ENCODE data around the gene FOXL2NB. TPM values are rescaled to one million over a fixed set of nuclear protein-coding genes. Genes with fewer than 3 reads are reported as not detected.
A peak's percentile ranks its signal among the peaks of the same experiment; 100 is the strongest.

FOXL2NB gene
- total RNA-seq (under 1 TPM in 1 of 5 donors, not detected in 4; 0.06 TPM), total RNA-seq (0 to 0.07 (median 0) reads per million in 29 experiments)
- total RNA-seq (2013) = not detected

- CTCF ChIA-PET = interaction anchor here (0.5 to 1.5 kb wide), 5 partner anchors 14 to 353 kb away, joined by 3 to 10 read pairs (median 4); partner anchors contain the start of gene CEP70 (in 1 of the 2)
Observed at GRCh38 chr3:138946663-138947494, at the start of gene FOXL2NB, which contains the start of gene FOXL2. Gene FOXL2NB (plus strand): TSS chr3:138947217. CDS start chr3:138947365, 148 bp downstream. Gene FOXL2 (minus strand): TSS chr3:138947137. CDS start chr3:138946722, 415 bp downstream.

DNA sequence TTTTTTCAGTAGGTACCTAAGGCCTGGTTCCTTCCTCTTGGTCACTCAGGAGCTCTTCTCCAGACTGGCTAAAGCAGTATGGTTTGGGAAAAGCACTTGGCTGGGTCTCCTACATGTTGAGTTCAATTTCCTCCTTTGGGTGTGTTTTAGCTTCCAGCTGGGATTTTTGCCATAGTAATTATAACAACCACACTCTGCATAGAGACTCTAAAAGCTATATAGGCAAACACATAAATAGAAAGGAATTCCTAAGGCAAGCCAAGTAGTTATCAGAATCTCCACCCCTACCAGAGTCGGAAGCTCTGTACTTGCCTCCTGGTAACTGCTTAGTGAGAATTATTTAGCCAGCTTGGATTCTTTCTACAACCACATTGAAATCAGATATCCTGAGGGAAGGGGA is 48.7 kb upstream of the FOXL2NB start:
- Mint-ChIP-seq H3K27me3 (no peaks in the 10 kb centered on the region), H3K27ac (no peak overlapping the region), H3K4me3 (no peak overlapping the region), H3K4me1 (no peaks in the 10 kb centered on the region), H3K36me3 (no peaks in the 10 kb centered on the region), H3K9me3 (no peaks in the 10 kb centered on the region)
- WGBS (ENCODE audit: insufficient coverage) = no CpG with 5 or more reads among the region's 1 CpG
- Histone ChIP-seq H3K36me3 (ENCODE audit: control insufficient read depth in 2 of 2, extremely low read depth in 1 of 2, insufficient read depth in 1 of 2, low read length in 1 of 2) (no peaks in the 10 kb centered on the region), H3K27me3 (replicated peaks in 1 of 2; ENCODE audit: control insufficient read depth in 2 of 2, extremely low read depth in 1 of 2, insufficient read depth in 2 of 2, low read length in 1 of 2) (no peaks in the 10 kb centered on the region), H3K4me1 (ENCODE audit: control insufficient read depth in 1 of 2, extremely low read depth in 1 of 2, insufficient read depth in 2 of 2, low read length in 2 of 2) (no peaks in the 10 kb centered on the region), H3K27ac (ENCODE audit: low read length) (no peak overlapping the region), H3K9me3 (no peaks in the 10 kb centered on the region), H3K4me3 (ENCODE audit: control insufficient read depth in 1 of 2, extremely low read depth in 1 of 2, low read length in 1 of 2) (no peak overlapping the region)
- ATAC-seq (replicated peaks in 1 of 4) = no peak
- DNase-seq = no peak
- ChIA-PET CTCF (interaction anchor here in 1 of 2 donors (0.5 to 1.2 kb wide), 3 partner anchors 18 to 440 kb away, joined by 4 to 7 read pairs (median 4); no protein-coding TSS in a partner anchor), POLR2A (no interaction called here)

More at GRCh38 chr3:138946663-138947494, at the start of gene FOXL2NB, which contains the start of gene FOXL2:
- Histone ChIP-seq H3K4me3 (ENCODE audit: control insufficient read depth in 1 of 2, extremely low read depth in 1 of 2, low read length in 1 of 2) (peak within 1 kb of the TSS; percentile 26 to 59), H3K27ac (ENCODE audit: low read length) (no peak within 1 kb of the TSS), H3K27me3 (replicated peaks in 1 of 2; ENCODE audit: control insufficient read depth in 2 of 2, extremely low read depth in 1 of 2, insufficient read depth in 2 of 2, low read length in 1 of 2) (peaks cover 31 to 82% of the 10 kb centered on the region in 2 experiments), H3K9me3 (no peaks in the 10 kb centered on the region), H3K4me1 (ENCODE audit: control insufficient read depth in 1 of 2, extremely low read depth in 1 of 2, insufficient read depth in 2 of 2, low read length in 2 of 2) (peaks cover 22 to 54% of the 10 kb centered on the region in 2 experiments), H3K36me3 (ENCODE audit: control insufficient read depth in 2 of 2, extremely low read depth in 1 of 2, insufficient read depth in 1 of 2, low read length in 1 of 2) (no peaks in the 10 kb centered on the region)
- WGBS (ENCODE audit: insufficient coverage) = 2% methylated on average over 78 of the region's 78 CpGs
- H3K36me3 Mint-ChIP-seq = no peaks in the 10 kb centered on the region
- H3K4me1 Mint-ChIP-seq = peaks cover 35 to 55% (median 42%) of the 10 kb centered on the region in 3 donors
- peaks cover 62 to 80% of the 10 kb centered on the region in 2 donors for H3K27me3 Mint-ChIP-seq
- H3K9me3 Mint-ChIP-seq = no peaks in the 10 kb centered on the region
- POLR2A ChIA-PET = interaction anchor here in 1 of 2 donors (0.6 kb wide), 1 partner anchor 1975 kb away, joined by 5 read pairs; no protein-coding TSS in a partner anchor
- peak within 1 kb of the TSS; percentile 61 to 80 (median 64) for H3K4me3 Mint-ChIP-seq
- H3K27ac Mint-ChIP-seq = peak within 1 kb of the TSS in 1 of 2 donors; percentile 15
- DNase-seq = peak in 1 of 35 experiments; percentile 41
- peak in 3 of 4 experiments; percentile 27 to 61 (median 30) for ATAC-seq (replicated peaks in 1 of 4)

DNA sequence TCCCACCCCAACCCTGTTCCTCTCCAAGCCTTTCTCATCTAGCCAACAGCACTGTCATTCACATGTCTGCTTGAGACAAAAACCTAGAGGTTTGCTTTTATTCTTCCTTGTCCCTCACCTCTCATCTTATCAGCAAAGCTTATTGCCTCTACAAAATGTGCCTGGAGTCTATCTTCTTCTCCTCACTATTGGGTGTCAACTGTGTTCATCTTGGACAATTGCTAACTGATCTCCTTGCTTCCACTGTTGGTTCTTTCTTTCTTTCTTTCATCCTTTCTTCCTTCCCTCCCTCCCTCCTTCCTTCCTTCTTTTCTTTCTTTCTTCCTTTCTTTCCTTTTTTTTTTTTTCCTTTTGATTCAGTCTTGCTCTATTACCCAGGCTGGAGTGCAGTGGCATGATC is 48.3 kb upstream of the FOXL2NB start:
- ChIA-PET CTCF (interaction anchor here in 1 of 2 donors (0.7 to 1.2 kb wide), 2 partner anchors 17 to 440 kb away, joined by 4 read pairs; no protein-coding TSS in a partner anchor), POLR2A (no interaction called here)
- no peak overlapping the region for H3K4me3 Mint-ChIP-seq
- H3K9me3 ChIP-seq = no peaks in the 10 kb centered on the region
- H3K27me3 Mint-ChIP-seq = no peaks in the 10 kb centered on the region
- no peaks in the 10 kb centered on the region for H3K27me3 ChIP-seq (replicated peaks in 1 of 2; ENCODE audit: control insufficient read depth in 2 of 2, extremely low read depth in 1 of 2, insufficient read depth in 2 of 2, low read length in 1 of 2)
- no peak overlapping the region for H3K27ac Mint-ChIP-seq
- no peaks in the 10 kb centered on the region for H3K36me3 Mint-ChIP-seq
- H3K36me3 ChIP-seq (ENCODE audit: control insufficient read depth in 2 of 2, extremely low read depth in 1 of 2, insufficient read depth in 1 of 2, low read length in 1 of 2) = no peaks in the 10 kb centered on the region
- ATAC-seq (replicated peaks in 1 of 4) = no peak
- H3K4me1 ChIP-seq (ENCODE audit: control insufficient read depth in 1 of 2, extremely low read depth in 1 of 2, insufficient read depth in 2 of 2, low read length in 2 of 2) = no peaks in the 10 kb centered on the region
- no peak for DNase-seq
- no peak overlapping the region for H3K4me3 ChIP-seq (ENCODE audit: control insufficient read depth in 1 of 2, extremely low read depth in 1 of 2, low read length in 1 of 2)
- H3K27ac ChIP-seq (ENCODE audit: low read length) = no peak overlapping the region
- no peaks in the 10 kb centered on the region for H3K9me3 Mint-ChIP-seq
- no peaks in the 10 kb centered on the region for H3K4me1 Mint-ChIP-seq

DNA sequence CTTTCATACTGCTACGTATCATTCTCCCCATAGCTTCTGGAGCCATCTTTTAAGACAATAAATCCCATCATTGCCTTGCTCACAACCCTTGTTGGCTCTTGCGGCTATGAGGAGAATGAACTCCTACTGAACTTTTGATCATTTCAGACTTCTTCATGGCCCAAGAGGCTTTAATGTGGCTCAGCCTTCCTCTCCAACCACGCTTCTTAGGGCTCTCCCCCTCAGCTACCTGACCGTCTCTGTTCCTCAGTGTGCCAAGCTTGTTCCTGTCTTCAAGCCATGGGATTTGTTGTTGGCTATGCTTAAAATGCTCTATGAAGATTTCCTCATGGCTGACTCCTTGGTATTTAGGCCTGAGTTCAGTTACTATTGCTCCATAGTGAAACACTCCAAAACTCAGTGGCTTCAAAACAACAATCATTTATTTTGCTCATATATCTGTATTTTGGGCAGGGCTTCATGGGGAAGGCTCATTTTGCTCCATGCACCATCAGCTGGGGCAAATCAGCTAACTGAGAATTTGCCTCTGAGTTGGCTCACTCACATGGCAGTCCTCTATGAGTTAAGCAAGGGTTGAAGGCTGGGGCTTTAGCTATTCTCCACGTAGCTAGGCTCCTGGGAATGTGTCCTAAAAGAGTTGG is 47.5 kb upstream of the FOXL2NB start:
- H3K4me3 Mint-ChIP-seq = no peak overlapping the region

DNA sequence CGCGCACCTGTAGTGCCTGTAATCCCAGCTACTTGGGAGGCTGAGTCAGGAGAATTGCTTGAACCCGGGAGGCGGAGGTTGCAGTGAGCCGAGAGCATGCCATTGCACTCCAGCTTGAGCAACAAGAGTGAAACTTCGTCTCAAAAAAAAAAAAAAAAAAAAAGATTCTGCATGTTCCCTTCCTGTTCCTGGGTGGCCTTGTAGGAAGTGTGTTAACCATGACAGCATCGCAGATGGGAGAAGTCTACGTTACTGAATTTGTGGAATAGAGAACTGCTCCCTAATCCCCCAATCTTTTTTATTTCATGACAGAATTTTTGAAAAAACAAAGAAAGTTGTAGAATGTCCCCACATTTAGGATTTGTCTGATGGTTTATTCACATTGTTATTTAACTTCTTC is 45.5 kb upstream of the FOXL2NB start:
- H3K4me3 ChIP-seq (ENCODE audit: control insufficient read depth in 1 of 2, extremely low read depth in 1 of 2, low read length in 1 of 2) = no peak overlapping the region
- Mint-ChIP-seq H3K9me3 (no peaks in the 10 kb centered on the region), H3K4me1 (no peaks in the 10 kb centered on the region), H3K36me3 (no peaks in the 10 kb centered on the region), H3K27ac (no peak overlapping the region), H3K27me3 (no peaks in the 10 kb centered on the region), H3K4me3 (no peak overlapping the region)
- ATAC-seq (replicated peaks in 1 of 4) = no peak
- POLR2A ChIA-PET = interaction anchor here in 1 of 2 donors (0.6 kb wide), 1 partner anchor 20 kb away, joined by 6 read pairs; no protein-coding TSS in a partner anchor
- CTCF ChIA-PET = interaction anchor here (0.7 to 1.0 kb wide), 2 partner anchors 14 to 27 kb away, joined by 3 read pairs; no protein-coding TSS in a partner anchor
- no peak overlapping the region for H3K27ac ChIP-seq (ENCODE audit: low read length)
- no peaks in the 10 kb centered on the region for H3K9me3 ChIP-seq
- DNase-seq = no peak
- 96% methylated on average over 5 of the region's 8 CpGs for WGBS (ENCODE audit: insufficient coverage)
- H3K4me1 ChIP-seq (ENCODE audit: control insufficient read depth in 1 of 2, extremely low read depth in 1 of 2, insufficient read depth in 2 of 2, low read length in 2 of 2) = no peaks in the 10 kb centered on the region
- no peaks in the 10 kb centered on the region for H3K27me3 ChIP-seq (replicated peaks in 1 of 2; ENCODE audit: control insufficient read depth in 2 of 2, extremely low read depth in 1 of 2, insufficient read depth in 2 of 2, low read length in 1 of 2)
- H3K36me3 ChIP-seq (ENCODE audit: control insufficient read depth in 2 of 2, extremely low read depth in 1 of 2, insufficient read depth in 1 of 2, low read length in 1 of 2) = no peaks in the 10 kb centered on the region

More for the DNA sequence above, 47.5 kb upstream of the FOXL2NB start:
- Histone ChIP-seq H3K4me3 (ENCODE audit: control insufficient read depth in 1 of 2, extremely low read depth in 1 of 2, low read length in 1 of 2) (no peak overlapping the region), H3K27ac (ENCODE audit: low read length) (no peak overlapping the region), H3K4me1 (ENCODE audit: control insufficient read depth in 1 of 2, extremely low read depth in 1 of 2, insufficient read depth in 2 of 2, low read length in 2 of 2) (no peaks in the 10 kb centered on the region), H3K27me3 (replicated peaks in 1 of 2; ENCODE audit: control insufficient read depth in 2 of 2, extremely low read depth in 1 of 2, insufficient read depth in 2 of 2, low read length in 1 of 2) (no peaks in the 10 kb centered on the region), H3K9me3 (no peaks in the 10 kb centered on the region), H3K36me3 (ENCODE audit: control insufficient read depth in 2 of 2, extremely low read depth in 1 of 2, insufficient read depth in 1 of 2, low read length in 1 of 2) (no peaks in the 10 kb centered on the region)
- Mint-ChIP-seq H3K27me3 (no peaks in the 10 kb centered on the region), H3K9me3 (no peaks in the 10 kb centered on the region), H3K27ac (no peak overlapping the region), H3K36me3 (no peaks in the 10 kb centered on the region), H3K4me1 (no peaks in the 10 kb centered on the region)
- CTCF ChIA-PET = interaction anchor here in 1 of 2 donors (0.9 kb wide), 1 partner anchor 20 kb away, joined by 3 read pairs; no protein-coding TSS in a partner anchor
- WGBS (ENCODE audit: insufficient coverage) = 81% methylated on average over 4 of the region's 5 CpGs
- POLR2A ChIA-PET = no interaction called here
- DNase-seq = no peak
- no peak for ATAC-seq (replicated peaks in 1 of 4)

DNA sequence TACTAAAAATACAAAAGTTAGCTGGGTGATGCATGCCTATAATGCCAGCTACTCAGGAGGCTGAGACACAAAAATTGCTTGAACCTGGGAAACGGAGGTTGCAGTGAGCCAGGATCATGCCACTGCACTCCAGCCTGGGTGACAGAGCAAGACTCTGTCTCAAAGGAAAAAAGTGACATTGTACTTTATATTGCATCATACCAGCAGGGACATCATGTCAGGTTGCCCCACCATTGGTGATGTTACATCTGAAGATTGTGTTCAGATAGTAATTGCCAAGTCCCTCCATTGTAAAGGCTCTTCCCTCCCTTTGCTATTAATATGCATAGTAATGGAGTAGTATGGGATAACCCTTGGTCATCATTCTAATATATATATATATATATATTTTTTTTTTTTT is 44.8 kb upstream of the FOXL2NB start:
- ATAC-seq (replicated peaks in 1 of 4) (no peak), DNase-seq (no peak)
- WGBS (ENCODE audit: insufficient coverage) = 80% methylated on average over 1 of the region's 1 CpG
- ChIA-PET POLR2A (interaction anchor here in 1 of 2 donors (0.6 kb wide), 1 partner anchor 21 kb away, joined by 6 read pairs; no protein-coding TSS in a partner anchor), CTCF (interaction anchor here (1.0 to 1.5 kb wide), 2 partner anchors 13 to 308 kb away, joined by 3 read pairs; partner anchors contain the start of gene CEP70 (in 1 of the 2))
- Histone ChIP-seq H3K4me1 (ENCODE audit: control insufficient read depth in 1 of 2, extremely low read depth in 1 of 2, insufficient read depth in 2 of 2, low read length in 2 of 2) (no peaks in the 10 kb centered on the region), H3K9me3 (no peaks in the 10 kb centered on the region), H3K4me3 (ENCODE audit: control insufficient read depth in 1 of 2, extremely low read depth in 1 of 2, low read length in 1 of 2) (no peak overlapping the region), H3K27me3 (replicated peaks in 1 of 2; ENCODE audit: control insufficient read depth in 2 of 2, extremely low read depth in 1 of 2, insufficient read depth in 2 of 2, low read length in 1 of 2) (no peaks in the 10 kb centered on the region), H3K27ac (ENCODE audit: low read length) (no peak overlapping the region), H3K36me3 (ENCODE audit: control insufficient read depth in 2 of 2, extremely low read depth in 1 of 2, insufficient read depth in 1 of 2, low read length in 1 of 2) (no peaks in the 10 kb centered on the region)
- H3K4me3 Mint-ChIP-seq = no peak overlapping the region
- H3K9me3 Mint-ChIP-seq = no peaks in the 10 kb centered on the region
- H3K36me3 Mint-ChIP-seq = no peaks in the 10 kb centered on the region
- no peaks in the 10 kb centered on the region for H3K4me1 Mint-ChIP-seq
- no peaks in the 10 kb centered on the region for H3K27me3 Mint-ChIP-seq
- no peak overlapping the region for H3K27ac Mint-ChIP-seq
